HG03108 (cell line): ENCODE data around the gene SLBP.
A peak's percentile ranks its signal among the peaks of the same experiment; 100 is the strongest.

Experiments
- ATAC-seq: cut with Tn5 transposase; IDR thresholded peaks from one replicate; pipeline ENCODE4 v1.9.1; 2021; ENCODE audit warnings: moderate library complexity; ENCODE audit not compliant: unreplicated experiment

Gene SLBP

DNA sequence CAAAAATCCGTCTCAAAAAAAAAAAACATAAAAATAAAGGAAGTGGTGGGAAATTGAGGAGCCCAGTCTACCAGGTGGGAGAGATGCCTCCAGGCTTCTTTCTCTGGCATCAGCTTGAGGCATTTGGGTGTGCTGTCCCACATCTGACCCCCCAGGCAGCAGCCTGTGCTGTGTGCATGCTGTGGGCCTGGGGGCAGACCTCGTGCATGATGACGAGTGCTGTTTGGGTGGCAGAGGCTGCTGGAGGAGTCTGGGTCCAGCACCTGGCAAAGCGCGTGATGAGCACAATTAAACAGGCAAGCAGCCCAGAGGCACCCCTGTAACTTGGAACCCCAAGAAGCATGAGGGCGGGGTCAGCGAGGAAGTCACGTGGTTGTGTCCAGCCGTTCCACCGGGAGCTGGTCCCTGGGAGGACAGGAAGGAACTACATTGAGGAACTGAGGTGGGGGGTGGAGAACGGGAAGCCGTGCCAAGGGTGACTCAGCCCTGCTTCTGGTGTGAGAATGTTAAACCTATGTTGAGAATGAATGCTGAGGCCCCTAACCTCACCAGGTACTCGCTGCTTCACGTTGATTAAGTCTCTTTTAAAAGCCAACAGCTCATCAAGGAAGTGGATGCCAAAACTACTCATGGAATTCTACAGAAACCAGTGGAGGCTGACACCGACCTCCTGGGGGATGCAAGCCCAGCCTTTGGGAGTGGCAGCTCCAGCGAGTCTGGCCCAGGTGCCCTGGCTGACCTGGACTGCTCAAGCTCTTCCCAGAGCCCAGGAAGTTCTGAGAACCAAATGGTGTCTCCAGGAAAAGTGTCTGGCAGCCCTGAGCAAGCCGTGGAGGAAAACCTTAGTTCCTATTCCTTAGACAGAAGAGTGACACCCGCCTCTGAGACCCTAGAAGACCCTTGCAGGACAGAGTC, 15.3 kb upstream of the SLBP start:
- ATAC-seq, result no peak

- ATAC-seq, result no peak
Measured at GRCh38 chr4:1726146-1726934, 14.2 kb upstream of the SLBP start.

DNA sequence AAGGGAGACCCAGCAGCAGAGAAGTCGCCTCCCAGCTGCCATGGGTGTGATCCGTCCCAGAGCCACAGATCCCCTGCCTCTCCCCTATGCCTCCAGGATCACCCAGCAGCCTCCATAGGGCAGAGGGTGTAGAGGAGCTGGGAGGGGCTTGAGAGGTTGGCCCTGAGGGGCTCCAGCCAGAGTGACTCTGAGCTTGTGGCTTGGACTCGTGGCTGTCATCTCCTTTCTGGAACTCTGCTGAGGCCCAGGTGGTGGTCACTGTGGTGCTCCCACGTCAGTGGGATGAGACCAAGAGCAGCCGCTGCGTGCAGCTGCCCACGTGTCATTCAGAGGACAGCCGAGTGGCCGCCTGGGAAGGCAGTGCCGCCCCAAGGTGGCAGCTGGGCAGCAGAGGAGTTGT, 13.4 kb upstream of the SLBP start:
- no peak for ATAC-seq

DNA sequence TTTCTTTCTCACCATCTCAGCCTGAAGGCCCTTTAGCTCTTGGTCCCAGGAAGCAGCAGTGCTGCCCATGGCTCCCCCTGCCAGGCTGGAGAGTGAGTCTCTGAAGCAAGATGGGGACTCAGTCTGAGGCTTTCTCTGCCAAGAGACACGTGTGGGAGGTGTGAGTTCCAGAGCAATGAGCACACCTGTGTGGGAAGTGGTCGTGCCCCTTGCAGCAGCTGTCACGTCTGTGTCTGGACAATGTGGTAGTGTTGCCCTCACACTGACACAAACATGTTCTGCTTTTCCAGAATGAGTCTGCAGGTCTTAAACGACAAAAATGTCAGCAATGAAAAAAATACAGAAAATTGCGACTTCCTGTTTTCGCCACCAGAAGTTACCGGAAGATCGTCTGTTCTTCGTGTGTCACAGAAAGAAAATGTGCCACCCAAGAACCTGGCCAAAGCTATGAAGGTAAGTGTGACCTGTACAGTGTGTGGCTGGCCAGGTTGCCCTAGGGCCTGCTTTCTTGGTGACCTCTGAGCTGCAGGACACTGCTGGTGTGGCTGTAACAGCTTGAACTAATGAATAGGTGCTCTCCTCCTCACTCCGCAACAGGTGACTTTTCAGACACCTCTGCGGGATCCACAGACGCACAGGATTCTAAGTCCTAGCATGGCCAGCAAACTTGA, 11.1 kb upstream of the SLBP start:
- no peak for ATAC-seq

DNA sequence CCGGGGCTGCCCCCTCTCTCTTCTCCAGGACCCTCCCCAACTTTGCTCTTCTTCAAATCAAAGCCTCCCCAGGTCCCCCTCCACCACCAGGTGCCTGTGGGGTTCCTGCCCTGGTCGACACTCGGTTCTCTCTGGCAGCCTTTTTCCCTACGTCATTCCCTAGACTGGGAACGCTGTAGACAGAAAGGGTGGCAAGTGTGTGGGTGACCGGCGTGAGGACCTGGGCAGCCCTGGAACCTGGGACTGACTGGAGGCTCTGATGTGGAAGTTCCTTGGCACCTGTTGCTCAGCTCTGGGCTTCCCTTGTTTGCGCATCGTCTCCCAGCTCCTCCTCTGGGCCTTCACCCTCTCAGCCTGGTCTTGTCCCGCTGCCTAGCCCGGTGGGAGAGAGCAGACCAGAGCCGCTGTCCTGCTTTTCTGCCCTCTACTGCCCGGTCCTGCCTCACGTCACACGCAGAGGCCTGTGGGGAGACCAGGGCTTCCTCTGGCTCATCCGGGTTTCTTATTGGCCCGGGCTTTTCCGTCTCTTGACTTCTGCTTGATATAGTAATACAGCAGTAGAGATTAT, 10.5 kb upstream of the SLBP start:
- no peak for ATAC-seq

GRCh38 chr4:1721666-1722550, 9.8 kb upstream of the SLBP start:
- no peak for ATAC-seq

- peak; percentile 76 for ATAC-seq
Measured at GRCh38 chr4:1721003-1721665, 9.0 kb upstream of the SLBP start, which contains the start of the genes TACC3 and TMEM129. TACC3 (plus strand) TSS chr4:1721521; CDS start chr4:1723422, 1,901 bp downstream. TMEM129 (minus strand) TSS chr4:1721323; CDS start chr4:1720837, 486 bp downstream.

- no peak for ATAC-seq
Measured at GRCh38 chr4:1720163-1720983, 8.3 kb upstream of the SLBP start.

DNA sequence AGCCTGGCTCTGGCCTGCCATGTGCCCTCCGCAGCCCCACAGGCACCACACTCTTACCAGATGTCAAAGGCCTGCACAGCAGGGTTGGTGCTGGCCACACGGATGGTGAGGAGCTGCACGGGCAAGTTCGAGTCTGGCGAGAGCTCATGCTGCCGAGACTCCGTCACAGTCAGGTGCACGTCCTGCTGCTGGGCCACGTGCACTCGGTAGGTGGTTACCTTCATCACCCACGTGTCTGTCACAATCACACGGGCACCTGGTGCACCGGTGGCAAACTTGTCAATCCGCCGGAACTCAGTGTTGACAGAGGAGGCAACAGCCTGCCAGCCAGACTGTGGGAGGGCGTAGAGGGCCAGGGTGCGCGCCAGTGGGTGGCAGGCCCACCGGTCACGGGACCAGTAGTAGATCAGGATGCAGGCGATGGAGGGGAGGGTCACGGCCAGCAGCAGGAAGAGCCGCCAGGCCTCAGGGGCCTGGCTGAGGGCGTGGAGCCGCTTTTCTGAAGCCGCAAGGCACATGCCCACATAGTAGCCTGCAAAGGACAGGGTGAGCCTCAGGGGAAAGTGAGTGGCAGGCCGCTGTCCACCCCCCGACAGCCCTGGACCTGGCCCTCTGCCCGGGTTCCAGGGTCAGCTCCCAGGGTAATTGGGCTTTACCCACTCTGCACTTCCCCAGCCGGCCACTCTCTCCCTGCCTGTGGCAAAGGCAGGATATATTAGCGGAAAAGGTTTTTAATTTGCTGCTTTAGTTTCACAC, 6.2 kb upstream of the SLBP start:
- ATAC-seq, result no peak

- no peak for ATAC-seq
Measured at GRCh38 chr4:1717129-1718094, 5.3 kb upstream of the SLBP start.

- no peak for ATAC-seq
Measured at GRCh38 chr4:1716065-1716945, 4.2 kb upstream of the SLBP start.

GRCh38 chr4:1715002-1715758, 3.1 kb upstream of the SLBP start:
- ATAC-seq, result no peak

GRCh38 chr4:1714303-1715001, 2.3 kb upstream of the SLBP start:
- ATAC-seq, result no peak
